GM19452 (cell line): ENCODE results near the gene LRRC61.
A peak's percentile ranks its signal among the peaks of the same experiment; 100 is the strongest.
"Not testable (repeated sequence)": the region's sequence is repeated elsewhere in the genome, so short reads cannot be mapped to it uniquely, and the experiment has no call there.

ENCODE experiments used
- ATAC-seq: cut with Tn5 transposase; IDR thresholded peaks from one replicate; pipeline ENCODE4 v1.9.1; 2021; ENCODE audit not compliant: unreplicated experiment

LRRC61 gene, protein sequence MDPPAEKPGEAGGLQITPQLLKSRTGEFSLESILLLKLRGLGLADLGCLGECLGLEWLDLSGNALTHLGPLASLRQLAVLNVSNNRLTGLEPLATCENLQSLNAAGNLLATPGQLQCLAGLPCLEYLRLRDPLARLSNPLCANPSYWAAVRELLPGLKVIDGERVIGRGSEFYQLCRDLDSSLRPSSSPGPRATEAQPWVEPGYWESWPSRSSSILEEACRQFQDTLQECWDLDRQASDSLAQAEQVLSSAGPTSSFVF

DNA sequence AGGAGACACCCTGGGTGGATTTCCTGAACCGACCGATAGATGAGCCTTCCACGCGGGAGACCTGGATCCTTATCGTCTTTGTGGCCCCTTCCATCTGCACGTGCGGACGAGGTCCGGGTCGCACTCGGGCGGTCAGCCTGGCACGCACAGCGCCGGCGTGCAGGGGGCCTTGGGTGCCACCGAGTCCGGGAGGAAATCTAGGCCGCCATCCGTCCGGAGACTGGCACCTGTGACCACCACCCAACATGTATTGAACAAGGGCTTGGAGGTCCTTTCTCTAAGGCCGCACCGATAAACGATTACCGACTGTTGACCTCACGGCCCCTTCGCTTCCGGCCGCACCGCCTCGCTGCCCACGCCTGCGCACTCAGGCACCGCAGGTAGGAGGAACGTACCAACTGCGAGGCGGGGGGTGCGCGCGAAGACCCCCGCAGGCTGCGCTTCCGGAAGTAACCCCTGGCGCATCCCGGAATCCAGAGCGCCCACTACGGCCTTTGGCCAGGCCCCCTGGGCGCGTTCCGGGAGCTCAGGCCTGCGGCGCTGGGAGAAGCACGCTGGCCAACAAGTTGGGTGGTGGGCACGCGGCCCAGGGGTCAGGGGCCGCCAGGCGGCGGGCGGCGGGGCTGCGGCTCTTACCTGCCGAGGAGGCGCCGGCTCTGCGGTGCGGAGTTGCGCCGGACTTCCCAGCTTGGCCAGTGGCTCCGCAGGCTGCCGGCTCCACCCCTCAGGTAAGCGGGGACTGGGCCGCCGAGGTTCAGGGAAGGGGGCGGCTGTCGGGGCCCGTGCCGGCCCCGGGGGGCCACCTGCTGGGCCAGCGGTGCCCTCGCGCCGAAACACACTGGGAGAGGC lies at the start of gene LRRC61, which contains the start of gene ACTR3C:
TSS of gene LRRC61 (plus strand) at position 523 of the 849 bp plus-strand sequence. CDS start 13,507 bp downstream, outside the sequence.
TSS of gene ACTR3C (minus strand) at position 713 of the 849 bp plus-strand sequence. CDS start 28,249 bp downstream, outside the sequence.
- ATAC-seq: peak; percentile 57

DNA sequence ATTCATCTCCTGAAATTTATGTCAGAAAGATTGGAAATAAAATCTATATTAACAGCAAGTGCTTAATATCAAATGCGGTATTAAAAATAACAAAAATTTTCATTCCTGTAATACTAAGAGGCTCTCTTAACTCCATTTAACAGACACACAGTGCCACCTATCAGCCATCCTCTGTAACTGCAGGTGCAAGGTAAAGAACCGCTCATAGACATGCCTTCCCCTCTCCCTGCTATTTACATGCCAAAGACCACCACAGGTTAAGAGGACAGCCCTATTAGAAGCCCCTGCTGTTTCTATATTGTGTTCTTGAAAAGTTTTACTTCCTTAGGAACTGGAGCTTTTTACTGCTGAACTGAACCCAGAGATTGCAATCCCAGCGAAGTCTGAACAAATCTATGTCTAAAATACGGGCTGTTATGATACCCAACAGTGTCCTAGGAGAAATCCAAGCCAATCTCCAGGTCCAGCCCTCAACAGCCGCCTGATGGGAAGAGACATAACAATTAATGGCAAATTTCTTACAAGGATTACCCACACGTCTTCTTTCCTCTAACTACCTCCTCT lies 46.9 kb upstream of the LRRC61 start:
- not testable (repeated sequence) for ATAC-seq

DNA sequence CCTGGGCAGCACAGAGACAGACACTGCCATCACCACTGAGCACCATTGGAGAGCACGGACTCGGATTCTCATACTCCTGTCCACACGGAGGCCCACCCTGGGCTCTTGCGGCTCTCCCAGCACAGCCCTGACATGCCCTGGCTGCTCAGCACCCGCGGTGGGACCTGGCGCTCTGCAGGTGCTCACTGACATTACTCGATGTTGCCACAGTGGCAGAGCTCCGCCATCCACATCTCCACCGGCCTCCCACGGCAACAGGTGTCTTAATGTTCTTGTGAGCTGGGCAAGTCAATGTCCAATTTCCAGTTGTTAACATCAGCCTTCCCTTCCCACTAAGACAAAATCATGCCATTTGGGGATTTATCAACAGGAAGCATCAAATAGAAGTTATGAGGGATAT lies 44.8 kb upstream of the LRRC61 start:
- ATAC-seq: not testable (repeated sequence)

DNA sequence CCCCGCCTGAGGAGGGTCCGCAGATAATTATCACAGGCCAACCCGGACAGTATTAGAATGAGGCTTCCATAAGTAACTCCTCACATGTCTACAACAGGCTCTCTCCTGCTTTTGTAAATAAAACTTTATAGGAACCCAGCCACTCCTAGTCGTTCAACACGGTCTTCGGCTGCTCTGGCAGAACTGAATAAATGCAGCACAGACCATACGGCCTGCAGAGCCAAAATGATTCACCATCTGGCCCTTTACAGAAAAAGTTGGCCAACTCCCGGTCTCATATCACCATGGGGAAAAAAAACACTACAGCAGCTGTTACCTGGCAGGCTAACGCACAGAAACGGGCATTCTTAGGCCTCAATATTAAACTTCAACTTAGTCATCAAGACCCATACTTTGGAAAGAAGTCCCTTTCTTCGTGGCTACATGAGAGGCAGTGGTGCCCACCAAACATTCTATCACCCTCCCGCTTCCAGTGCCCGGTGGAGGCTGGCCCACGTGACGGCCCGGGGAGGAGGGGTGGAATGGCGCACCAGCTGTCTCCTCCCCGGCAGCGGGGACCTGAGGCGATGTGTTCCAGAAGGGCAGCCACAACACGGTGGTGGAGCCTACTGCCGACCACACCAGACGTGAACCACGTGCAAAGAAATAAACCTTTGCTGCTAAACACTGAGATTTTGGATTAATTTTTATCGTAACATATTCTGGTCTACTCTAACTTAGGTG lies 41.3 kb upstream of the LRRC61 start:
- not testable (repeated sequence) for ATAC-seq

DNA sequence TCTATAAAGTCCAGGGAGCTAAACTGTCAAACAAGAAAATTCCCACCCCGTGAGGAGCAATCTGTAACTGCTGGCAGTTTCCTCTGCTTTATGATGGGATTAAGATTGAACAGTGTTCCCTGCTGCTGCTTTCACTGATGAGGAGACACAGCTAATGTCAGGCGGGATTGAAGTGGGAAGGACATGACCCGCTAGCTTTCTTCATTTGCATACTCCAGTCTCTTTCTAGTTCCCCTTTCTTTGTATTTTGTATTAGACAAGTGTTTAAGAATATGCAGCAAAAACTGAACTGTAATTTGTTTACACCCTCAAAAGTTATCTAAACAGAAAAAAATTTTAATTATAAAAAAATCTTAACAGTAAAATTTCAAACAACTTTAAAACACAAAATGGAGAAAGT lies 40.0 kb upstream of the LRRC61 start:
- not testable (repeated sequence) for ATAC-seq

DNA sequence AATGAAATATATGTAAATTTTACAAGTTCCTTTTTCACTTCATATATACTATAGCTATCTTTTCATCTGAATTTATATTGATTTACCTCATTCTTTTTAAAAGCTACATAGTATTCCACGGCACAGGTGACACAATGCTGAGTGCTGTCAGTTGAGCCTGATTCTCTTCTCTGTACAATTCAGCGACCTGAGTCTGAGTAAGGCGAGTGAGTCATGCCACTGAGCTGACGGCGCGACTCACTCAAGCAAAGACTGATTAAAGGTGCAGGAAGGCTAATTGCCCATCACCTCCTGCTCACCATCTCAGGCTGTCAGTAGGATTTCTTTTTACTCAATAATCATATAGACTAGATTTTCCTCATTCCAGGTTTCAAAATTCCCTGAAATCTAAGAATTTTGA lies 39.5 kb upstream of the LRRC61 start:
- ATAC-seq: not testable (repeated sequence)

DNA sequence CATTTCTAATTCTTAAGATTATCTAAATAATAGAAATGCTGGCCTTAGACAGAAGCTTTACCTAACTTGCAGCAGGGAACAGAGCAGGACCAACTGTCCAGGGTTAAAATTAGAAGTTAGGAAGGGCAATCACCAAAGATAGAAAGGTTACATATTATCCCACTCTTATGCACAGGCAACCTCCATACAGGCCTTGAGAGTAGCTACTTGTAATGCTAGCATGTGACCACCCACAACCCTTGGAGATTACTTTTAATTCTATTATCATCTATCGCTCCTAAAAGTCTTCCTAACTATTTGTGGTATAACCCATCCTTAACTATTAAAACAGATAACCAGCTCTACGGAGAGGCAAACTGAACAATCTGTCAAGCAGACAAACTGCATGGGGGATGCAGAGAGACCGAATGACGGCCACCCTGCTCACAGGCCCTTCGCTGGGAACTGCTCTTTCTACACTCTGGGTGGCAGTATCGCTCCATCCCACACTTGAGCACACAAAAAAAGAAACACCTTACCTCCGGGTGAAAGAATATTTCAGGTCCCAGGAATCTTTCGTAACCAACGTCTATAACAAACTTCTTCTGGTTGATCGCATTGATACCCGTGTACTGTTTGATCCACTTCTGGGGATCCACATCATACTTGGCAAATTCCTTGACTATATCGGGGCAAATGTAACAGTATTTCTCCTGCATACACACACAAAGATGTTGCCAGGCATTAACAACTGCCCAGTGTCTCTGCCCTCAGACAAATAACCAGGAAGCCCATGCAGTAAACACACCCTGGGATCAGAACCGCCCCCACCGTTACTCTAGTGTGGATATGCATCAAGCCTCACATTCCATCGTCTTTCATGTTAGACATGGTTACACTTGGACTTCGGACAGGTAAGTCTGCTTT lies 37.1 kb upstream of the LRRC61 start:
- ATAC-seq: not testable (repeated sequence)

DNA sequence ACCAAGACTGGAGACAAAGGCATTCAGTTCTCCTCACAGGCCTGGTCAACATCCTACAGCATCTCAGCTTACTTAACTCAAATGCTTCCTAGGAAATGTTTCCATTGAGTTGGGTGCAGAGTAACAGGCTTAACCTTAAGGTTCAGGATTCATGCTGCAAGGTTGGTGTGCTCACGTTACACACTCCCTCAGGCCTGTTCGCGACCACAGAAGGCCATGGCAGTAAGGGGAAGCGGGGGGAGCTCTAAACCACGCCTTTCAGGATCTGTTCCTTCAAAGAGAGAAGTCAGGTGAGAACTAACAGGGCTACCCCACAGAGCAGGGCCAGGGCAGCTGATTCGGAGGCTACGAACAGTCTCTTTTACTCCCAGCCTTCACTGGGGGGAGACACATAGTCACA lies 35.3 kb upstream of the LRRC61 start:
- not testable (repeated sequence) for ATAC-seq

DNA sequence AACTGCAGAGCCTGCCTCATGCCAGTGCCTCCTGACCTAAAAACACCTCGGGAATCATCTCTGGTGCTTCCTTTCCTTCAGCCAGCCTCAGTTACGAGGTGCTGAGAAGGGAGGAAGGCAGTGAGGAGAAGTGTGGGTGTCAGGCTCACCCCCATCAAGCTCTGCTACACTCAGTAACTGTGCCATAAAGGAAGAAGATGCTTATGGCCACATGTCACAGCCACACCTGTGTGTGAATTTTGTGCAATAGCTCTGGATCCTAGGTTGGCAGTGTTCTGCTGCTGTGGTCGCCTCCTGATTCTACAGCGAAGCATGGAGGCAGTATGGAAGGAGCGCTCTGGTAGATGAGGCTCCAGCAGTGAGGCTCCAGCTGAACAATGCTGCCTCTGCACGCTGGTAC lies 34.3 kb upstream of the LRRC61 start:
- ATAC-seq: not testable (repeated sequence)

DNA sequence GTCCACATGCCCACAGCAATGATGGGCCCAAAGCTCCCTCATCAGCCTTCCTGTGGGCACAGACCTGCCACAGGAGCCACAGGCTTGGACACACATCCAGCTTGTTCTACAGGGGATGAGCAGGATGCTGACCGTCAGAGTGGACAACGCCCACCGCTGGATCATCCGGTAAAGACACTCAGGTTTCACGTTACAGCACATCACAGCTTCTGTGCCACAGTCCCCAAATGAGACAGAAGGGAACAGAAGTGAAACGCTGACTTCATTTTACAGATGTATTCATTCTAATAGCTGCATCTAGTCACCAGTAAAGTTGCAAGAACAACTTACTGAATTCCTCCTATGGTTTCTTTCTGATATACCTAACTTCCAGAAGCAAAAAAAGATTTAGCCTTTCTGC lies 32.8 kb upstream of the LRRC61 start:
- not testable (repeated sequence) for ATAC-seq

DNA sequence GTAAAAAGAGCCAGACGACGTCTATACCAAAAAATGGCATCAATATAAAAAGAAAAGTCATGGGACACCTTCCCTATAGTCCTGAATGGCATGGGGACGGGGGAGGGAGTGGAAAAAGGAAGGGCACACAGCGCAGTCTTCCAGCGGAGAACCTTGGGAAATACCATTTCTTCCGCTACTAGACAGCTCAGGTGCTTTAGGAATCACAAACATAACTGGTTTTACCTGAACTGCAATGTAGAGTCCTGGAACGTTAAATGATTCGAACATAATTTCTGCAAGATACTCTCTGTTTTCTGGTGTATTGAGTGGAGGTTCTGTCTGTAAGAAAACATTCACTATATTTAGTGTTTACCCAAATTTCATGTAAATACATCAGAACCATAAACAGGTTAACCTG lies 28.1 kb upstream of the LRRC61 start:
- ATAC-seq: not testable (repeated sequence)

DNA sequence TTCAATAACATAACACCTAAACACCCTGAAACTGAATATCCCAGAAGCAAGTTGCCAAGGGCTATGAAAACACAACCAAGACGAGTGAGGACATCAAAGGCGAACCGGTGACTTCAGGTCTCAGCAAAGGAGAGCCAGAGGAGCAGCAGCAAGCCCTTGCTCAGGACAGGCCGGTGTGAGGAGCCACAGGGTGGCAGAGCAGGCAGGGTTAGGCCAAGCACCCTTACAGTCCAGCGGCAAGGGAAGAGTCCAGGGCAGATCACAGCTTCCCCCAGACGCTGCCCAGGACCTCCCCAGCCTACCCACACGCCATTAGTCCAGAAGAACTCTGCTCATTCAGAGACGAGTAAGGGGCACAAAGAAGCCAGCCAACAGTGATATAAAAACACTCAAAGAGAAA lies 27.5 kb upstream of the LRRC61 start:
- ATAC-seq: not testable (repeated sequence)

DNA sequence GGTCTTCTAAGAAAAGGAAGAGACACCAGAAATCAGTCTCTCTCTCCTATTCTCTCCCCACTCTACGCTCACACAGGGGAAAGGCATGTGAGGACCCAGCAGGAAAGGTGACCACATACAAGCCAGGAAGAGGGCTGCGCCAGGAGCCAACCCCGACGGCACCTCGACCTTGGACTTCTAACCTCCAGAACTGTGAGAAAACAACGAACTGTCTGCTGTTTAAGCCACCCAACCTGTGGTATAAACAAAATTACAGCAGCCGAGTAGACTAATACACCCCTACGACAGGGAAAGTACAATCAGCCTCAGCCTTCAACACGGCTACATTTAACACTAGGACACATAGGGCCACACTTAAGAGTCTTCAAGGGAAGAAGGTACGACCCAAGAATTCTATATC lies 26.4 kb upstream of the LRRC61 start:
- not testable (repeated sequence) for ATAC-seq

DNA sequence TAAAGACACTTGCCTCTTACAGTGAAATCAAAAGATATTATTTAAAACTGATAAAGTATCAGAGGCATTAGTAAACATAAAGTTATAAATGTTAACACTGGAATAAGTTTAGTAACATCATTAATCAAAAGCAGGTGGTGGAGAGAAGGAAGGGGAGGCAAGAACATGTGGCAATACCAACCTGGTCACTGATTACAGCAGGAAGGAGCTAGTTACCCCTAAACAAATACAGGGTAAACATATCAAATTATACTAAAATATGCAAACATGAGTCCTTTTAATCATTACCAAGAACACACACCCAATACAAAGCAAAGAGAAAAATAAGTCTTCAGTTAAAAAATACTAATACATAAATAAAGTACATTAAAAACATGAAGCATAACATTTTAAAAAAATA lies 25.2 kb upstream of the LRRC61 start:
- ATAC-seq: not testable (repeated sequence)

DNA sequence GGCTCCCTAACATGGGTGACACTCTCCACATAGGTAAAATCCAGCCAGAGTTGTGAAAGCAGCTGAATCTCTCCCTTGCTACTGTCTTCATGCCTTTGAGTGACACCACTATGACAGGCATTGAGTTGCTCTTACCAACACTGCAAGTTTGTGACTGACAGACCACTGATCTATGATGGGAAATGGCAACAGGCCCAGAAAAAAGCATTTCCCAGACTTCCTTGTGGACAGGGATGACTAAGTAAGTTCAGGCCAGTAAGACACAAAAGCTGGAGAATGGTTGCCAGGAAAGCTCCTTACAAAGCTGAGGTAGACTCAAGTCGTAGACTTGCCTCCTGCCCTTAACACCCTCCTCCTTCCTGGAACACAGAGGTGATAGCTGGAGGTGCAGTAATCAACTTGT lies 20.2 kb upstream of the LRRC61 start:
- ATAC-seq: not testable (repeated sequence)

DNA sequence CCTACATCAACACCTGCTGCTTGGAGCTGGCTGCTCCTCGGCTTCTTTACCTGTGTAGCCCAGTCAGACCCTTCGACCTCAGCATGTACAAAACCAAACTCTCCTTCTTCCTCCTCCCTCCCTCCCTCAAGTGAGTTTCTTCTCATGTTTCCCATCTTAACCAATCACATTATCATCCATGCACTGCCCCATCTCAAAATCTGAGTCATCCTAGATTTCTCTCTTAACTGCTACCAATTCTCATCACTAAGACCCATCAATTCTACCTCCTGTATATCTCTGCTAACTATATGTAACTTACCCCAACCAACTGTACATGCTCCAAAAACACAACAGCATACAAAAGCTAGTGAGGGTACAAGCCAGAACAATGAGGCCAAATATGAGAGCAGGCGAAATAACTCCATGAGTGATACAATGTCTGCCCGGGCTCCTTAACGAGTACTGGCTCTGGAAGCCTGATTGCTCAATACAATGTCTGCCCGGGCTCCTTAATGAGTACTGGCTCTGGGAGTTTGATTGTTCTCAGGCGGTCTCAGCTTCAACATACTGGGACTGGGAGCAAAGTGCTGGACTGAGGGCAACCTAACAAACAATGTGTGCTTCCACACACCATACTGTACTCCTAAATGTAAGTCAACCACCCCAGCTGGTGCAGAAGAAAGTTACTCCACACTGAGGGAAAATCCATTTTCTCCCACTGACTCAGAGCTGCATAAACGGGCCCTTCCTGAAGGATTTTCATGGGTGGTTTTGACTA lies 18.5 kb upstream of the LRRC61 start:
- not testable (repeated sequence) for ATAC-seq

DNA sequence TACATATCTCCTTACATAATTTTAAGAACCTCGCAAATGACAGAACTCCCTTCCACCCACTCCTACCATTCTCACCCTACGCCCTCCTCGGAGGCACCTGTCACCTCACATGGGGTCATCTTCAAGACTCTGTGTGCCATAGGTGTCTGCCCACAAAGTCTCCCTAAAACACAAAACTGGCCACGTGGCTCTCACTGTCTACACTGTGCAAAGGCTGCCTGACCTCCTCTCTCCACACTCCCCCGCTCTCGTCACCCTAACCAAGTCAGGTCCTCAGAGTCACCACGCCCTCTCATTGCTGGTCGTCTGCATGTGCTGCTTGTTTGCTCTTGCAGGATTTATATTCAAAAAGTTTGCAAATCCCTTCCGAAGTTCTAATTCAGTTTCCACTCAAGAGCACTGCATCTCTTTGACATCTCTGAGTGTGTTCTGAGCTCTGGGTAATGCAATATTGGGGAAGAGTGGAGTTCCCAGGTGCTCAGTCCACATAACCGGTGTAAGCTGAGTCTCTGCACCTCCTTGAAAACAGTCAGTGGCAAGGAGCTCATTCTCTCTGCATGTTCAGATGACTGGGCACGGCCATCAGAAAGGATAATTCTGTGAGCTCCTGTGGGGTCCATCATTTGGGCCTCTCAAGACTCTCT lies 17.8 kb upstream of the LRRC61 start:
- ATAC-seq: not testable (repeated sequence)

DNA sequence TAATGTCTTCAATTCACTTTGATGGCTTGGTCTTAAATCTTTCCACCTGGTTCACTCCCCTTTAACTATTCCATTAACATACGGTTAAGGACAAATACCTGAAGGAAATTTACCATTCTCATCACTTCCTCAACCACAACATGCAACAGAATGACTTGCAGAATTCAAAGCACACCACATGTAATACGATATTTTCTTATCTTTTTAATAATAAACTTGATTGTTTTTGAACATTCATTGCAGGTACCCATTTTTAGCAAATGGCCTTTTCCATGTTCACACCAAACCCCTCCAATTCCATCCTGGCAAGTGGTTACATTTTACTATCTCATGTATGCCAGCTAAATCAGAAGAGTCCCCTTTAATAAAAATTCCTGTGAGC lies 17.3 kb upstream of the LRRC61 start:
- not testable (repeated sequence) for ATAC-seq

DNA sequence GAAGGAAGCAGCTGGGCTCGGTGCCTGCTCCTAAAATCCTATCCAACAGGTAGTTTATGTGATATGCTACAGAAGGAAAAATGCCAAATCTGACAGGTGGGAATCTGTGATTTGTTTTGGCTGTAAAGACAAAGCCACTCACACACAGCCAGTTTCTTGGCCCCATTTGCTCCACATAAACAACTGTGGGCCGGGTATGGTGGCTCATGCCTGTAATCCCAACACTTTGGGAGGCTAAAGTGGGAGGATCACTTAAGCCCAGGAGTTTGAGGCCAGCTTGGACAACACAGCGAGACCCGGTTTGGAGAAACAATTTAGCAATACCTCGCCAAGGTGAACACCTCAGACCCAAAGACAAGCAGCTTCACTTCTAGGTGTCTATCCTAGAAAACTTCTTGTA lies 16.8 kb upstream of the LRRC61 start:
- ATAC-seq: not testable (repeated sequence)
